B cell (primary cell): ENCODE data around the gene CTNNA2.

Experiments
- EZH2 ChIP-seq: IDR thresholded peaks from 2 replicates; pipeline ENCODE4 v1.6.1; 2012; ENCODE audit warnings: borderline replicate concordance, low read depth, mild to moderate bottlenecking, moderate library complexity, low read length; ENCODE audit not compliant: insufficient read depth, poor library complexity, severe bottlenecking
- TF ChIP-seq, protein P1 (sequence below): fragments of 200-600 bp; IDR thresholded peaks from one replicate; pipeline ENCODE4 v1.8.0; 2022; ENCODE audit warnings: antibody characterized with exemption, mild to moderate bottlenecking

DNA sequence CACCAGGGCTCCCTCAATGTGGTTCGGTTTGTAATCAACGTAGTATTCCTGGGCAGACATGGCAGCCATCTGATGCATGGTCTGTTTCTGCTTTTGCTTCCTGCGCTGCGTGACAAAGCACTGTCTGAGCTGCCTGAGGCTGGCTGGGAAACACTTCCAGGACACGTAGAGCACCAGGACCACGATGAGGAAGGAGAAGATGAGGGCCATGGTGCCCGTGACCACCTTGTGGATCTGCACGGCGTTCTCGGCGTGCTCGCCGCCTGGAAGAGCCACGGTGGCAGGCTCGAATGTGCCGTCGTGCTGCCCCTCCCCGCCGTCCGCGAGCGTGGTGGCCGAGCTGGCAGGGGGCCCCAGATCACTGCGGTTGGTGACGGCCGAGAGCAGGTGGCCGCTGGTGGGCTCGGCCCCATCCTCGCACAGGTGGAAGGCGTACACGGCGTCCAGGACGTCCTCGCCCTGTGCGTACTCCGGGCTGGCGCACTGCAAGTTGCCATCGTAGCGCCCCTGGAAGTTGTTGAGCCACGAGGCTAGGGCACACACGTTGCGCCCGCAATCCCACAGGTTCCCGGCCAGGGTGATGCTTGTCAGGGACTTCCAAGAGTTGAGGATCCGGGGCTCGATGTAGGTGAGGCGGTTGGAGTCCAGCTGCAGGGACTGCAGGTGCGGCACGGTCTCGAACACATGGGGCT is 789.6 kb downstream of the CTNNA2 start:
- TF ChIP-seq, protein P1, sequence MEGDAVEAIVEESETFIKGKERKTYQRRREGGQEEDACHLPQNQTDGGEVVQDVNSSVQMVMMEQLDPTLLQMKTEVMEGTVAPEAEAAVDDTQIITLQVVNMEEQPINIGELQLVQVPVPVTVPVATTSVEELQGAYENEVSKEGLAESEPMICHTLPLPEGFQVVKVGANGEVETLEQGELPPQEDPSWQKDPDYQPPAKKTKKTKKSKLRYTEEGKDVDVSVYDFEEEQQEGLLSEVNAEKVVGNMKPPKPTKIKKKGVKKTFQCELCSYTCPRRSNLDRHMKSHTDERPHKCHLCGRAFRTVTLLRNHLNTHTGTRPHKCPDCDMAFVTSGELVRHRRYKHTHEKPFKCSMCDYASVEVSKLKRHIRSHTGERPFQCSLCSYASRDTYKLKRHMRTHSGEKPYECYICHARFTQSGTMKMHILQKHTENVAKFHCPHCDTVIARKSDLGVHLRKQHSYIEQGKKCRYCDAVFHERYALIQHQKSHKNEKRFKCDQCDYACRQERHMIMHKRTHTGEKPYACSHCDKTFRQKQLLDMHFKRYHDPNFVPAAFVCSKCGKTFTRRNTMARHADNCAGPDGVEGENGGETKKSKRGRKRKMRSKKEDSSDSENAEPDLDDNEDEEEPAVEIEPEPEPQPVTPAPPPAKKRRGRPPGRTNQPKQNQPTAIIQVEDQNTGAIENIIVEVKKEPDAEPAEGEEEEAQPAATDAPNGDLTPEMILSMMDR: no peak
- TF ChIP-seq EZH2: no peak
